Gastrocnemius medialis (tissue), 4 donors: ENCODE results near the gene ADAMTSL1.

ENCODE experiments used
- POLR2A ChIP-seq, 2 donors: fragments of 450-650 bp; IDR thresholded peaks; one replicate each; pipeline ENCODE4 v1.6.1; 2017; ENCODE audit warnings: antibody characterized with exemption in 2 of 2, mild to moderate bottlenecking in 2 of 2, moderate library complexity in 2 of 2
- TF ChIP-seq, protein P1 (sequence below), 5 experiments: fragments of 450-650 bp in 3 of 5; fragments of 200-600 bp in 2 of 5; sonication (generic) in 2 of 5; IDR thresholded peaks in 4 of 5; conservative IDR thresholded peaks in 1 of 5; 1 replicate in 4 of 5; 2 replicates in 1 of 5; pipeline ENCODE4 v1.5.1; 2016 to 2019; ENCODE audit warnings: antibody characterized with exemption in 5 of 5, mild to moderate bottlenecking in 3 of 5, moderate library complexity in 3 of 5

DNA sequence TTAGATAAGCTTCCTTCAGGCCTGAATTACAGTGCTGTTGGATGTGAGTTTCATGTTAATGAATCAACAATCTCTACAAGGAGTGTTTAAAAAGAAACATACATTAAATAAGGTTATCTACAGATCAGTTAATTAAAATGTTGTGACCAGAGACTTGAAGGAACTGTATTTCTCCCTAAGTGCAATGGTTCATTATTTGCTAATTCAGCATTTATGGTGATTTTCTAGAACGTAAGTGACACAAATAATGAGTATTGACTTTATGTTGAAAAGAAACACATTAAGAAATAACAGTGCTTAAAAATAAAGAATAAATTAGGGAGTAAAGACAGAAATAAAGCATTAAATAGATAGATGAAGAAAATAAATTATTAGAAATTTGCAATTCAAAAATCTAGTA lies 74.5 kb downstream of the ADAMTSL1 start:
- TF ChIP-seq, protein P1, sequence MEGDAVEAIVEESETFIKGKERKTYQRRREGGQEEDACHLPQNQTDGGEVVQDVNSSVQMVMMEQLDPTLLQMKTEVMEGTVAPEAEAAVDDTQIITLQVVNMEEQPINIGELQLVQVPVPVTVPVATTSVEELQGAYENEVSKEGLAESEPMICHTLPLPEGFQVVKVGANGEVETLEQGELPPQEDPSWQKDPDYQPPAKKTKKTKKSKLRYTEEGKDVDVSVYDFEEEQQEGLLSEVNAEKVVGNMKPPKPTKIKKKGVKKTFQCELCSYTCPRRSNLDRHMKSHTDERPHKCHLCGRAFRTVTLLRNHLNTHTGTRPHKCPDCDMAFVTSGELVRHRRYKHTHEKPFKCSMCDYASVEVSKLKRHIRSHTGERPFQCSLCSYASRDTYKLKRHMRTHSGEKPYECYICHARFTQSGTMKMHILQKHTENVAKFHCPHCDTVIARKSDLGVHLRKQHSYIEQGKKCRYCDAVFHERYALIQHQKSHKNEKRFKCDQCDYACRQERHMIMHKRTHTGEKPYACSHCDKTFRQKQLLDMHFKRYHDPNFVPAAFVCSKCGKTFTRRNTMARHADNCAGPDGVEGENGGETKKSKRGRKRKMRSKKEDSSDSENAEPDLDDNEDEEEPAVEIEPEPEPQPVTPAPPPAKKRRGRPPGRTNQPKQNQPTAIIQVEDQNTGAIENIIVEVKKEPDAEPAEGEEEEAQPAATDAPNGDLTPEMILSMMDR (IDR thresholded peaks at IDR 0.05 in 4 of 5, conservative IDR thresholded peaks at IDR 0.05 in 1 of 5), result no peak
- TF ChIP-seq POLR2A (IDR thresholded peaks at IDR 0.05), result no peak
